Measurements from ENCODE around the gene TEX38. TPM values are rescaled to one million over a fixed set of nuclear protein-coding genes. Genes with fewer than 3 reads are reported as not detected.
A peak's percentile ranks its signal among the peaks of the same experiment; 100 is the strongest.

Gene TEX38
- polyA plus RNA-seq, 2 of the 4 experiments (the other 2 are of a cell fraction): not detected

DNA sequence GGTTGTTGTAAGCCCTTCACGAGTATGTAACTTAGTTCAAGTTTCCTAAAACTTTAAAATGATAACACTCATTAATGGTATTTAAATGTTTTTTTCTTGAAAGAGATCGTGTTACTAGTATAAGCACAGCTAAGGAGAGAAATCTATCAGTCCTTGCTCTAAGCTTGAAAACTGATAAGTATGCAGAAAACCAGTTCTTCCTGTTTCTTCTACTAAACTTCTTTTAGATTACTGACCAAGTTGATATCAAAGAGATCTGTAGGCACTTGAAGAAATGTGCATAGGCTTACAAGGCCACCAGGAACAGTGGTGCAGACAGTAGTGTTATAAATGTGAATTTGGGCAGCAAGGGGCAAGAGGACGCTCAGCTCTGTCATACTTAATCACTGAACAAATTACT lies 43.3 kb downstream of the TEX38 start (continued):
- TF ChIP-seq, protein P1, sequence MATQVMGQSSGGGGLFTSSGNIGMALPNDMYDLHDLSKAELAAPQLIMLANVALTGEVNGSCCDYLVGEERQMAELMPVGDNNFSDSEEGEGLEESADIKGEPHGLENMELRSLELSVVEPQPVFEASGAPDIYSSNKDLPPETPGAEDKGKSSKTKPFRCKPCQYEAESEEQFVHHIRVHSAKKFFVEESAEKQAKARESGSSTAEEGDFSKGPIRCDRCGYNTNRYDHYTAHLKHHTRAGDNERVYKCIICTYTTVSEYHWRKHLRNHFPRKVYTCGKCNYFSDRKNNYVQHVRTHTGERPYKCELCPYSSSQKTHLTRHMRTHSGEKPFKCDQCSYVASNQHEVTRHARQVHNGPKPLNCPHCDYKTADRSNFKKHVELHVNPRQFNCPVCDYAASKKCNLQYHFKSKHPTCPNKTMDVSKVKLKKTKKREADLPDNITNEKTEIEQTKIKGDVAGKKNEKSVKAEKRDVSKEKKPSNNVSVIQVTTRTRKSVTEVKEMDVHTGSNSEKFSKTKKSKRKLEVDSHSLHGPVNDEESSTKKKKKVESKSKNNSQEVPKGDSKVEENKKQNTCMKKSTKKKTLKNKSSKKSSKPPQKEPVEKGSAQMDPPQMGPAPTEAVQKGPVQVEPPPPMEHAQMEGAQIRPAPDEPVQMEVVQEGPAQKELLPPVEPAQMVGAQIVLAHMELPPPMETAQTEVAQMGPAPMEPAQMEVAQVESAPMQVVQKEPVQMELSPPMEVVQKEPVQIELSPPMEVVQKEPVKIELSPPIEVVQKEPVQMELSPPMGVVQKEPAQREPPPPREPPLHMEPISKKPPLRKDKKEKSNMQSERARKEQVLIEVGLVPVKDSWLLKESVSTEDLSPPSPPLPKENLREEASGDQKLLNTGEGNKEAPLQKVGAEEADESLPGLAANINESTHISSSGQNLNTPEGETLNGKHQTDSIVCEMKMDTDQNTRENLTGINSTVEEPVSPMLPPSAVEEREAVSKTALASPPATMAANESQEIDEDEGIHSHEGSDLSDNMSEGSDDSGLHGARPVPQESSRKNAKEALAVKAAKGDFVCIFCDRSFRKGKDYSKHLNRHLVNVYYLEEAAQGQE (IDR thresholded peaks at IDR 0.05): no peak
- TF ChIP-seq FOSB (CRISPR knock-in tag; IDR thresholded peaks at IDR 0.05) (no peak), HDAC2 (IDR thresholded peaks at IDR 0.05) (no peak), EP300 (IDR thresholded peaks at IDR 0.05) (no peak), POLR2AphosphoS2 (conservative IDR thresholded peaks at IDR 0.05; ENCODE audit: low read length) (no peak)
- TF ChIP-seq, protein P2, sequence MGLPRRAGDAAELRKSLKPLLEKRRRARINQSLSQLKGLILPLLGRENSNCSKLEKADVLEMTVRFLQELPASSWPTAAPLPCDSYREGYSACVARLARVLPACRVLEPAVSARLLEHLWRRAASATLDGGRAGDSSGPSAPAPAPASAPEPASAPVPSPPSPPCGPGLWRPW (IDR thresholded peaks at IDR 0.05): no peak

DNA sequence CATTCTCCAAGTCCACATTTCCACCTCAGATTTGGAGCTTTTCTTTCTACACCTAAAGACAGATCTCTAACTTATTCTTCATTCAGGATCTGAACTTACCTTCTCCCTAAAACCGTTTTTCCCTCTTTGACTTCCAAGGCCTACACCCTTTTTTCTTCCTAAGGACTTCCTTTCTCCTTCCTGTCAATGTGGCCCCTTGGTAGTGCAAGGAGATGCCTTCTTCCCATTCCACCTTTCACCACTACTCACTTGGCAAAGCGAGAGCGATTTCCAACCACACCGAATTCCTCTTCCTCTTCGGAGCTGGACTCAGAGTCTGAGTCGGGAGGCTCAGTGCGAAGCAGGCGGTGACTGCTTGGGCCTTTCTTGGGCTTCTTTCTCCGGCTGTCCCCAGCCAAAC lies 46.0 kb downstream of the TEX38 start:
- WGBS (ENCODE audit: missing lambda C conversion rate): 77% methylated on average over 9 of the region's 9 CpGs
- no peak for DNase-seq (ENCODE audit: low read depth in 1 of 2, low spot score in 1 of 2)
- Histone ChIP-seq H3K4me1 (peaks cover 21% of the 10 kb centered on the region; the same call in 2 of the 3 replicates), H3K27ac (peak overlapping the region in 1 of 2 experiments; percentile 94; a peak in 3 of 6 replicates), H3K4me2 (peak overlapping the region; percentile 97), H3K4me3 (peak overlapping the region; percentile 97), H3K9me3 (no peaks in the 10 kb centered on the region)
- TF ChIP-seq SMC3 (IDR thresholded peaks at IDR 0.05): no peak
- TF ChIP-seq MAFK (IDR thresholded peaks at IDR 0.05; ENCODE audit: partially characterized antibody): no peak
- no peak for TF ChIP-seq EHF (CRISPR knock-in tag; IDR thresholded peaks at IDR 0.05)
- TF ChIP-seq HOXB5 (CRISPR knock-in tag; IDR thresholded peaks at IDR 0.05): no peak
- TF ChIP-seq CHD4 (IDR thresholded peaks at IDR 0.05; ENCODE audit: borderline replicate concordance): no peak
- no peak for TF ChIP-seq GATA3 (IDR thresholded peaks at IDR 0.05; ENCODE audit: borderline replicate concordance)
- no peak for TF ChIP-seq CBX8 (IDR thresholded peaks at IDR 0.05)
- no peak for ATAC-seq
- POLR2A ChIA-PET: no interaction called here
- CTCF ChIA-PET: interaction anchor here (1.6 kb wide), 1 partner anchor 189 kb away, joined by 3 read pairs; no protein-coding TSS in a partner anchor
- FAIRE-seq: no peak

DNA sequence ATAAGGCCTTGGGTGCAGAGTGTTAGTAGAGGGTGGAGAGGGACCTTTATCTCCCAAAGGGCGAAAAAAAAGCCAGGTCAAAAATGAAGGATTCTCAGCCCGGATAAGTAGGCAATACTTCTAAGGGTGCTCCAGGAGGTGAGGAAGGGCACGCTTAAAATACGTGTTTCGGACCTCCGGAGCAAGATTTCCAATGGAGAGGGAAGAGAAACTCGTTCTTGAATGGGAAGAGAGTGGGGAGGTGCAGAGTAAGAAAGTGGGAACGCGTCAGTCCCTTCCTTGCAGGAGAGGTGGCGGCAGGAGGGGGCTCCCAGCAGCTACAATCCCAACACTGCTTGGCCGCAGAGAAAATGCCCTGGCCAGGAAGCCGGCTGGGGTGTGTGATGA lies 46.7 kb downstream of the TEX38 start:
- peaks cover 21% of the 10 kb centered on the region; the same call in 2 of the 3 replicates for H3K4me1 ChIP-seq
- ChIA-PET CTCF (no interaction called here), POLR2A (no interaction called here)
- 0% methylated on average over 12 of the region's 12 CpGs for WGBS (ENCODE audit: missing lambda C conversion rate)
- no peak for FAIRE-seq
- no peaks in the 10 kb centered on the region for H3K9me3 ChIP-seq
- no peak for DNase-seq (ENCODE audit: low read depth in 1 of 2, low spot score in 1 of 2)
- TF ChIP-seq HOXB13 (CRISPR knock-in tag; IDR thresholded peaks at IDR 0.05; ENCODE audit: low read depth) (no peak), ZFP36 (IDR thresholded peaks at IDR 0.05; ENCODE audit: borderline replicate concordance, partially characterized antibody) (no peak), HDAC2 (IDR thresholded peaks at IDR 0.05) (no peak), JUN (IDR thresholded peaks at IDR 0.05) (no peak), RNF2 (IDR thresholded peaks at IDR 0.05; ENCODE audit: borderline replicate concordance, low read depth) (no peak), FOSL2 (IDR thresholded peaks at IDR 0.05) (no peak), FOSL2 (CRISPR knock-in tag; IDR thresholded peaks at IDR 0.05) (no peak)
- TF ChIP-seq, protein P3, sequence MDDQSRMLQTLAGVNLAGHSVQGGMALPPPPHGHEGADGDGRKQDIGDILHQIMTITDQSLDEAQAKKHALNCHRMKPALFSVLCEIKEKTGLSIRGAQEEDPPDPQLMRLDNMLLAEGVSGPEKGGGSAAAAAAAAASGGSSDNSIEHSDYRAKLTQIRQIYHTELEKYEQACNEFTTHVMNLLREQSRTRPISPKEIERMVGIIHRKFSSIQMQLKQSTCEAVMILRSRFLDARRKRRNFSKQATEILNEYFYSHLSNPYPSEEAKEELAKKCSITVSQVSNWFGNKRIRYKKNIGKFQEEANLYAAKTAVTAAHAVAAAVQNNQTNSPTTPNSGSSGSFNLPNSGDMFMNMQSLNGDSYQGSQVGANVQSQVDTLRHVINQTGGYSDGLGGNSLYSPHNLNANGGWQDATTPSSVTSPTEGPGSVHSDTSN (IDR thresholded peaks at IDR 0.05): no peak
- TF ChIP-seq, protein P4, sequence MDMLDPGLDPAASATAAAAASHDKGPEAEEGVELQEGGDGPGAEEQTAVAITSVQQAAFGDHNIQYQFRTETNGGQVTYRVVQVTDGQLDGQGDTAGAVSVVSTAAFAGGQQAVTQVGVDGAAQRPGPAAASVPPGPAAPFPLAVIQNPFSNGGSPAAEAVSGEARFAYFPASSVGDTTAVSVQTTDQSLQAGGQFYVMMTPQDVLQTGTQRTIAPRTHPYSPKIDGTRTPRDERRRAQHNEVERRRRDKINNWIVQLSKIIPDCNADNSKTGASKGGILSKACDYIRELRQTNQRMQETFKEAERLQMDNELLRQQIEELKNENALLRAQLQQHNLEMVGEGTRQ (IDR thresholded peaks at IDR 0.05): no peak
- peak overlapping the region; percentile 87 to 94 for H3K27ac ChIP-seq
- peak; percentile 14 to 47; a peak in 3 of 6 replicates for ATAC-seq
- H3K4me2 ChIP-seq: peak overlapping the region; percentile 97
- H3K4me3 ChIP-seq: peak overlapping the region; percentile 97

Measured in A549 (cell line).